Loucy (cell line): ENCODE data around the gene DSC1.

Source experiments
- H2AFZ ChIP-seq: fragments of 200-600 bp; sonication (generic); 2 replicates; pipeline ENCODE4 v1.6.0; 2016; ENCODE audit warnings: antibody characterized with exemption, mild to moderate bottlenecking, low read length, moderate library complexity
- H3F3A ChIP-seq: fragments of 200-600 bp; 2 replicates; pipeline ENCODE4 v1.6.0; 2016; ENCODE audit warnings: antibody characterized with exemption, low read depth, mild to moderate bottlenecking
- H3K27me3 ChIP-seq: fragments of 200-600 bp; sonication (generic); 2 replicates; pipeline ENCODE4 v1.6.1; 2014; ENCODE audit warnings: low read length, mild to moderate bottlenecking; ENCODE audit not compliant: insufficient read depth, poor library complexity, severe bottlenecking
- H3K36me3 ChIP-seq: fragments of 200-600 bp; sonication (generic); 2 replicates; pipeline ENCODE4 v1.6.1; 2016; ENCODE audit warnings: low read length; ENCODE audit not compliant: insufficient read depth
- H3K4me1 ChIP-seq: fragments of 200-600 bp; sonication (generic); 2 replicates; pipeline ENCODE4 v1.5.1; 2014; ENCODE audit warnings: low read length, mild to moderate bottlenecking; ENCODE audit not compliant: insufficient read depth, poor library complexity, severe bottlenecking
- H3K4me2 ChIP-seq: fragments of 200-600 bp; sonication (generic); 2 replicates; pipeline ENCODE4 v1.6.0; 2014; ENCODE audit warnings: antibody characterized with exemption, low read length, low read depth, mild to moderate bottlenecking; ENCODE audit not compliant: poor library complexity, severe bottlenecking
- H3K4me3 ChIP-seq: fragments of 200-600 bp; sonication (generic); 2 replicates; pipeline ENCODE4 v1.5.1; 2014; ENCODE audit warnings: low read length, mild to moderate bottlenecking, mixed read lengths; ENCODE audit not compliant: poor library complexity, severe bottlenecking
- H3K79me2 ChIP-seq: fragments of 200-600 bp; sonication (generic); 2 replicates; pipeline ENCODE4 v1.6.1; 2014; ENCODE audit warnings: low read length; ENCODE audit not compliant: insufficient read depth
- H3K9ac ChIP-seq: fragments of 200-600 bp; sonication (generic); 2 replicates; pipeline ENCODE4 v1.6.0; 2014; ENCODE audit warnings: mild to moderate bottlenecking, low read depth, low read length, moderate library complexity; ENCODE audit not compliant: poor library complexity, severe bottlenecking
- H3K9me2 ChIP-seq: fragments of 200-600 bp; sonication (generic); replicated peaks from 2 replicates; pipeline ENCODE4 v1.6.1; 2016; ENCODE audit warnings: low read depth, low read length, mixed read lengths
- H3K9me3 ChIP-seq: fragments of 200-600 bp; sonication (generic); 2 replicates; pipeline ENCODE4 v1.6.1; 2014; ENCODE audit warnings: mild to moderate bottlenecking, antibody characterized with exemption, low read length, low read depth; ENCODE audit not compliant: insufficient read depth
- H4K20me1 ChIP-seq: fragments of 200-600 bp; sonication (generic); 2 replicates; pipeline ENCODE4 v1.6.0; 2014; ENCODE audit warnings: antibody characterized with exemption, low read length, mild to moderate bottlenecking; ENCODE audit not compliant: insufficient read depth, poor library complexity, severe bottlenecking
- CTCF ChIP-seq: fragments of 200-600 bp; sonication (generic); conservative IDR thresholded peaks from 2 replicates; pipeline ENCODE4 v1.5.1; 2014; ENCODE audit warnings: mild to moderate bottlenecking, antibody characterized with exemption, low read length
- EZH2phosphoT487 ChIP-seq: fragments of 200-600 bp; IDR thresholded peaks from 2 replicates; pipeline ENCODE4 v1.6.1; 2018; ENCODE audit warnings: antibody characterized with exemption, mild to moderate bottlenecking, moderate library complexity, borderline replicate concordance

Gene DSC1

GRCh38 chr18:31138709-31139108 is 23.9 kb downstream of the DSC1 start:
- Histone ChIP-seq H3K27me3 (no peaks in the 10 kb centered on the region), H2AFZ (no peak overlapping the region), H3K79me2 (no peaks in the 10 kb centered on the region), H3K4me3 (no peak overlapping the region), H3K9me3 (no peaks in the 10 kb centered on the region), H3K9ac (no peak overlapping the region), H3K9me2 (no peaks in the 10 kb centered on the region), H3K4me1 (no peaks in the 10 kb centered on the region), H3F3A (no peaks in the 10 kb centered on the region), H3K36me3 (no peaks in the 10 kb centered on the region), H4K20me1 (no peaks in the 10 kb centered on the region), H3K4me2 (no peak overlapping the region)
- TF ChIP-seq EZH2phosphoT487 = no peak
- no peak for TF ChIP-seq CTCF

GRCh38 chr18:31134988-31135529 is 27.6 kb downstream of the DSC1 start:
- Histone ChIP-seq H2AFZ (no peak overlapping the region), H3K36me3 (no peaks in the 10 kb centered on the region), H3K9ac (no peak overlapping the region), H3K9me2 (no peaks in the 10 kb centered on the region), H3K79me2 (no peaks in the 10 kb centered on the region), H3K4me1 (no peaks in the 10 kb centered on the region), H3K4me3 (no peak overlapping the region), H3F3A (no peaks in the 10 kb centered on the region), H3K9me3 (no peaks in the 10 kb centered on the region), H3K27me3 (no peaks in the 10 kb centered on the region), H3K4me2 (no peak overlapping the region), H4K20me1 (no peaks in the 10 kb centered on the region)
- TF ChIP-seq CTCF (no peak), EZH2phosphoT487 (no peak)

GRCh38 chr18:31129398-31130115 is 33.1 kb downstream of the DSC1 start:
- Histone ChIP-seq H3K4me2 (no peak overlapping the region), H3K9ac (no peak overlapping the region), H4K20me1 (no peaks in the 10 kb centered on the region), H3K9me2 (no peaks in the 10 kb centered on the region), H3K36me3 (no peaks in the 10 kb centered on the region), H3K9me3 (no peaks in the 10 kb centered on the region), H3K79me2 (no peaks in the 10 kb centered on the region), H3K4me3 (no peak overlapping the region), H3K4me1 (no peaks in the 10 kb centered on the region), H3K27me3 (no peaks in the 10 kb centered on the region), H3F3A (no peaks in the 10 kb centered on the region), H2AFZ (no peak overlapping the region)
- TF ChIP-seq EZH2phosphoT487 (no peak), CTCF (no peak)
